SH-SY5Y (cell line): ENCODE measurements around the gene LTBP4.

ENCODE experiments used
- GATA2 ChIP-seq: IDR thresholded peaks from 2 replicates; pipeline ENCODE4 v1.6.1; 2011; ENCODE audit warnings: mild to moderate bottlenecking, low read depth, low read length
- GATA3 ChIP-seq: IDR thresholded peaks from 2 replicates; pipeline ENCODE4 v1.6.1; 2011; ENCODE audit warnings: low read depth, mild to moderate bottlenecking, low read length, moderate library complexity

Gene LTBP4

GRCh38 chr19:40621966-40622772, 21.0 kb downstream of the LTBP4 start:
- no peak for TF ChIP-seq GATA3
- no peak for TF ChIP-seq GATA2

GRCh38 chr19:40622773-40623075, 21.6 kb downstream of the LTBP4 start:
- TF ChIP-seq GATA3 (no peak), GATA2 (no peak)

- TF ChIP-seq GATA3 (no peak), GATA2 (no peak)
Observed at GRCh38 chr19:40623403-40624251, 22.5 kb downstream of the LTBP4 start.

GRCh38 chr19:40625406-40626120, 24.4 kb downstream of the LTBP4 start:
- TF ChIP-seq GATA2 (no peak; the same call in 1 of the 2 replicates), GATA3 (no peak)

GRCh38 chr19:40626918-40627317, 25.7 kb downstream of the LTBP4 start:
- no peak for TF ChIP-seq GATA2
- no peak for TF ChIP-seq GATA3

GRCh38 chr19:40627486-40628279, 26.5 kb downstream of the LTBP4 start:
- no peak for TF ChIP-seq GATA3
- TF ChIP-seq GATA2: no peak

GRCh38 chr19:40629346-40629745, 28.2 kb downstream of the LTBP4 start:
- TF ChIP-seq GATA3 (no peak), GATA2 (no peak)

GRCh38 chr19:40630571-40631160, 29.5 kb downstream of the LTBP4 start:
- TF ChIP-seq GATA3: no peak
- no peak for TF ChIP-seq GATA2

- TF ChIP-seq GATA2: no peak
- TF ChIP-seq GATA3: no peak
Observed at GRCh38 chr19:40632311-40633036, 31.3 kb downstream of the LTBP4 start.

- no peak for TF ChIP-seq GATA2
Observed at GRCh38 chr19:40633207-40633606, 32.0 kb downstream of the LTBP4 start.

GRCh38 chr19:40638327-40638726, 37.2 kb downstream of the LTBP4 start:
- TF ChIP-seq GATA2: no peak
- no peak for TF ChIP-seq GATA3

GRCh38 chr19:40639638-40639982, 38.4 kb downstream of the LTBP4 start:
- no peak for TF ChIP-seq GATA2
- no peak for TF ChIP-seq GATA3

GRCh38 chr19:40640744-40641143, 39.6 kb downstream of the LTBP4 start:
- no peak for TF ChIP-seq GATA3
- no peak for TF ChIP-seq GATA2
